ENCODE results near the gene RELL2. TPM values are rescaled to one million over a fixed set of nuclear protein-coding genes. Genes with fewer than 3 reads are reported as not detected.
A peak's percentile ranks its signal among the peaks of the same experiment; 100 is the strongest.

The RELL2 gene
- total RNA-seq, 1 donor from 2014 or later: 12.6 TPM

DNA sequence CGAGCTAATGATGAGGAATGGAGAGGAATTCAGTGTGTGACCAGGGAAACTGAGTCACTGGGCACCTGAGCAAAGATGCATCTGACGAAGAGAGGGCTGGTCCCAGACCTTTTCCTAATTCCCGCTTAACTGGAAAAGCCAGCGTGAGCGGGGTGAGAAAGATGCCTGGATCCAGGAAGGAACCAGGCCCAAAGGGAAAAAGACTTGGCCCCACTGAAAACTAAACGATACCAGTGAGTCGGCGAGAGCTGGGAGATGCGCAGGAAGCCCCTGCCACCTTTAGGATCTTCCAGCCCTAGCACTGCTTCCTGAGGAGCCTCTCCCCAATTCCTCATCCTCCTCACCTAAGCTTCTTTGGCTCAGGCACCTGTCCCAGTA, 14.9 kb downstream of the RELL2 start:
- H3K27me3 Mint-ChIP-seq (ENCODE audit: unreplicated experiment): peaks cover 7% of the 10 kb centered on the region
- TF ChIP-seq, protein P1, sequence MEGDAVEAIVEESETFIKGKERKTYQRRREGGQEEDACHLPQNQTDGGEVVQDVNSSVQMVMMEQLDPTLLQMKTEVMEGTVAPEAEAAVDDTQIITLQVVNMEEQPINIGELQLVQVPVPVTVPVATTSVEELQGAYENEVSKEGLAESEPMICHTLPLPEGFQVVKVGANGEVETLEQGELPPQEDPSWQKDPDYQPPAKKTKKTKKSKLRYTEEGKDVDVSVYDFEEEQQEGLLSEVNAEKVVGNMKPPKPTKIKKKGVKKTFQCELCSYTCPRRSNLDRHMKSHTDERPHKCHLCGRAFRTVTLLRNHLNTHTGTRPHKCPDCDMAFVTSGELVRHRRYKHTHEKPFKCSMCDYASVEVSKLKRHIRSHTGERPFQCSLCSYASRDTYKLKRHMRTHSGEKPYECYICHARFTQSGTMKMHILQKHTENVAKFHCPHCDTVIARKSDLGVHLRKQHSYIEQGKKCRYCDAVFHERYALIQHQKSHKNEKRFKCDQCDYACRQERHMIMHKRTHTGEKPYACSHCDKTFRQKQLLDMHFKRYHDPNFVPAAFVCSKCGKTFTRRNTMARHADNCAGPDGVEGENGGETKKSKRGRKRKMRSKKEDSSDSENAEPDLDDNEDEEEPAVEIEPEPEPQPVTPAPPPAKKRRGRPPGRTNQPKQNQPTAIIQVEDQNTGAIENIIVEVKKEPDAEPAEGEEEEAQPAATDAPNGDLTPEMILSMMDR (IDR thresholded peaks at IDR 0.05; ENCODE audit: partially characterized antibody, unreplicated experiment): no peak
- no peak overlapping the region for H3K27ac Mint-ChIP-seq (ENCODE audit: unreplicated experiment)

DNA sequence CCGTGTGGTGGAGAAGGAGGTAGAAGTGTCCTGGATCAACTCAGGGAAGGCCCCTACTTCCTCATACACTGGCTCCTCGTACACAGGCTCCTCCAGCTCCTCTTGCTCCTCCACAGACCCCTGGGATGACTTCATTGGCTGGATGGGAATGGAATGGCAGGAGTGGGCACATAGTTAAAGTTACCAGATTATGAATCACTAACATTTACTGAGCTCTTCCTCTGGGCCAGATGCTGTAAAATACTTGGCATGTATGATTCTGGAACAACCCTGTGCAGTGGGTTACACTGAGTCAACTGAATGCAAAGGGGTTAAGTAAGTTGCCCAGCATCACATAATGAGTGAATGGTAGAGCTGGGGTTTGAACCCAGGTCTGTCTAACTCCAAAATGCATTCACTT, 17.5 kb downstream of the RELL2 start:
- H3K4me1 Mint-ChIP-seq (ENCODE audit: low read depth, unreplicated experiment): no peaks in the 10 kb centered on the region
- peaks cover 7% of the 10 kb centered on the region for H3K27me3 Mint-ChIP-seq (ENCODE audit: unreplicated experiment)
- no peak overlapping the region for H3K27ac Mint-ChIP-seq (ENCODE audit: unreplicated experiment)
- no peak for DNase-seq
- H3K9me3 Mint-ChIP-seq (ENCODE audit: unreplicated experiment): peaks cover 10% of the 10 kb centered on the region
- peaks cover 3% of the 10 kb centered on the region for H3K36me3 Mint-ChIP-seq (ENCODE audit: unreplicated experiment)
- TF ChIP-seq, protein P1 (IDR thresholded peaks at IDR 0.05; ENCODE audit: partially characterized antibody, unreplicated experiment): no peak
- no peak overlapping the region for H3K4me3 Mint-ChIP-seq (ENCODE audit: unreplicated experiment)

More for the DNA sequence above, 14.9 kb downstream of the RELL2 start:
- Mint-ChIP-seq H3K36me3 (ENCODE audit: unreplicated experiment) (no peaks in the 10 kb centered on the region), H3K4me3 (ENCODE audit: unreplicated experiment) (peak overlapping the region; percentile 73), H3K4me1 (ENCODE audit: low read depth, unreplicated experiment) (no peaks in the 10 kb centered on the region), H3K9me3 (ENCODE audit: unreplicated experiment) (peaks cover 10% of the 10 kb centered on the region)
- no peak for DNase-seq

DNA sequence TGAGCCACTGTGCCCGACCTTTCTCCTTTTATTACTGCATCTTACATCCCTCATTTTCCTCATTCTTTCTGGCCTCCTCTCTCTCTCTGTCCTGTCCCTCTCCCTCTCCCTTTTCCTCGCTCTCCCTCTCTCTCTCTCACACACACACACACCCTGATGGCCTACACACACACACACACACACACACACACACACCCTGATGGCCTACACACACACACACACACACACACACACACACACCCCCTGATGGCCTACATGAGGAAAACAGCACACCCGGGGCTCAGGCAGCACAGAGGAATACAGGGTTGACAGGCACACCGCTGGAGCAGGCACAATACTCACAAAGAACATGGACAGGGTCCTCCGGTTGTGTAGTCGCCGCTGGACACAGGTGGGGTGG, 18.2 kb downstream of the RELL2 start:
- TF ChIP-seq, protein P1 (IDR thresholded peaks at IDR 0.05; ENCODE audit: partially characterized antibody, unreplicated experiment): no peak
- no peak for DNase-seq
- Mint-ChIP-seq H3K27ac (ENCODE audit: unreplicated experiment) (no peak overlapping the region), H3K4me3 (ENCODE audit: unreplicated experiment) (no peak overlapping the region), H3K4me1 (ENCODE audit: low read depth, unreplicated experiment) (no peaks in the 10 kb centered on the region), H3K36me3 (ENCODE audit: unreplicated experiment) (peaks cover 3% of the 10 kb centered on the region), H3K9me3 (ENCODE audit: unreplicated experiment) (peaks cover 10% of the 10 kb centered on the region), H3K27me3 (ENCODE audit: unreplicated experiment) (peaks cover 5% of the 10 kb centered on the region)

DNA sequence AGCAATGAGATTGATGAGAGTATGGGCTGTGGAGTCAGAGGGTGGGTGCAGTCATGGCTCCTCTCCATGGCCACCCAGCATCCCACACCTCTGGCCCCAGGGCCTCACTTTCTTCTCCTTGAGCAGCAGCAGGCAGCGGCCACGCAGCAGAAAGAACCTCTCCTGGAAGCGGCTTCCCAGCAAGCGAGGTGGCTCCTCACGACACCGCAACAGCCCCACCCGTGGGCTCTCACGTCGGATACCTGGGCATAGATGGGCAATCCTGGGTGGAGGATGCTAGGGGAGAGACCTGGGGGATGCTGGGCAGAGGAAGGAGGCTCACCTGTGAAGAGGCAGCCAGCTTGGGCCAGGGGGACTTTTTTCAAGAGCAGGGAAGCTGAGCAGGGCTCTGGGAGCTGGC, 19.6 kb downstream of the RELL2 start:
- peaks cover 9% of the 10 kb centered on the region for H3K9me3 Mint-ChIP-seq (ENCODE audit: unreplicated experiment)
- H3K4me3 Mint-ChIP-seq (ENCODE audit: unreplicated experiment): no peak overlapping the region
- DNase-seq: no peak
- no peak overlapping the region for H3K27ac Mint-ChIP-seq (ENCODE audit: unreplicated experiment)
- no peaks in the 10 kb centered on the region for H3K4me1 Mint-ChIP-seq (ENCODE audit: low read depth, unreplicated experiment)
- peaks cover 3% of the 10 kb centered on the region for H3K36me3 Mint-ChIP-seq (ENCODE audit: unreplicated experiment)
- peaks cover 5% of the 10 kb centered on the region for H3K27me3 Mint-ChIP-seq (ENCODE audit: unreplicated experiment)
- TF ChIP-seq, protein P1 (IDR thresholded peaks at IDR 0.05; ENCODE audit: partially characterized antibody, unreplicated experiment): no peak

DNA sequence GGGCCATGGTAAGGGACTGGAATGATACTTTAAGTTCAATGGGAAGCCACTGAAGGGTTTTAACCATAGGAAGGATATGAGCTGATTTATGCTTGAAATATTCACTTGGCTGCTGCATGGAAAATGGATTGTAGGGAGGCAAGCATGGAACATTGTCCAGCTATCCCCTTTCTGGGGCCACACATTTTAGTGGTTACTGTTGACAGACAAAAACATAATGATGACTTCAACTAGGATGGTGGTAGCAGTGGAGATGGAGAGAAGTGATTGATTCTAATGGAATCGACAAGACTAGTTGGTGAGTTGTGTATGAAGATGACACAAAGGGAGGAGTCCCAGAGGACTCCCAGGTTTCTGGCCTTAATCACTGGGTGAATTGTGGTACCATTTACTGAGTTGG, 20.6 kb downstream of the RELL2 start:
- peaks cover 3% of the 10 kb centered on the region for H3K36me3 Mint-ChIP-seq (ENCODE audit: unreplicated experiment)
- H3K27me3 Mint-ChIP-seq (ENCODE audit: unreplicated experiment): peaks cover 6% of the 10 kb centered on the region
- H3K4me3 Mint-ChIP-seq (ENCODE audit: unreplicated experiment): no peak overlapping the region
- peaks cover 9% of the 10 kb centered on the region for H3K9me3 Mint-ChIP-seq (ENCODE audit: unreplicated experiment)
- no peaks in the 10 kb centered on the region for H3K4me1 Mint-ChIP-seq (ENCODE audit: low read depth, unreplicated experiment)
- DNase-seq: no peak
- TF ChIP-seq, protein P1 (IDR thresholded peaks at IDR 0.05; ENCODE audit: partially characterized antibody, unreplicated experiment): no peak
- no peak overlapping the region for H3K27ac Mint-ChIP-seq (ENCODE audit: unreplicated experiment)
